ENCODE measurements around the gene MYH2. TPM values are rescaled to one million over a fixed set of nuclear protein-coding genes. Genes with fewer than 3 reads are reported as not detected.

Gene MYH2
- total RNA-seq, 1 donor from 2014 or later = not detected

DNA sequence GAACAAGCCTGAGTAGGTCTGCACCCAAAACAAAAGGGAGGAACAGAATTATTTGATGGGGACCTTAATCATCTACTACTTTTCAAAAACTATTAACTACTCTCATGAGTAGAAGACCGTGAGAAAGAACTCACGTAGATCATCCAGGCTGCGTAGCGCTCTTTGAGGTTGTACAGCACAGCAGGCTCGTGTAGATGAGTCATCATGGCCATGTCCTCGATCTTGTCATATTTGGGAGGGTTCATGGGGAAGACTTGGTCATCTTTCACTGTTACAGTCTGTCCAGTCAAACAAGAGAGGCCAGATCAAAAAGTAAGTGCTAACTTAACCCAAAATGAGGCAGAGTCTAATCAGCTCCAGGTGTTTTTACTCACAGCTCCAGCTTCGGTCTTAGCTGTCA, 33.4 kb downstream of the MYH2 start:
- Histone ChIP-seq H3K36me3 (ENCODE audit: control insufficient read depth, insufficient read depth, low read length) (no peaks in the 10 kb centered on the region), H3K27me3 (ENCODE audit: control insufficient read depth, insufficient read depth, low read length) (no peaks in the 10 kb centered on the region), H3K4me3 (ENCODE audit: low read depth, low read length) (no peak overlapping the region)
- FAIRE-seq (peak; percentile 13), DNase-seq (ENCODE audit: low read depth) (no peak)
- TF ChIP-seq, protein P1, sequence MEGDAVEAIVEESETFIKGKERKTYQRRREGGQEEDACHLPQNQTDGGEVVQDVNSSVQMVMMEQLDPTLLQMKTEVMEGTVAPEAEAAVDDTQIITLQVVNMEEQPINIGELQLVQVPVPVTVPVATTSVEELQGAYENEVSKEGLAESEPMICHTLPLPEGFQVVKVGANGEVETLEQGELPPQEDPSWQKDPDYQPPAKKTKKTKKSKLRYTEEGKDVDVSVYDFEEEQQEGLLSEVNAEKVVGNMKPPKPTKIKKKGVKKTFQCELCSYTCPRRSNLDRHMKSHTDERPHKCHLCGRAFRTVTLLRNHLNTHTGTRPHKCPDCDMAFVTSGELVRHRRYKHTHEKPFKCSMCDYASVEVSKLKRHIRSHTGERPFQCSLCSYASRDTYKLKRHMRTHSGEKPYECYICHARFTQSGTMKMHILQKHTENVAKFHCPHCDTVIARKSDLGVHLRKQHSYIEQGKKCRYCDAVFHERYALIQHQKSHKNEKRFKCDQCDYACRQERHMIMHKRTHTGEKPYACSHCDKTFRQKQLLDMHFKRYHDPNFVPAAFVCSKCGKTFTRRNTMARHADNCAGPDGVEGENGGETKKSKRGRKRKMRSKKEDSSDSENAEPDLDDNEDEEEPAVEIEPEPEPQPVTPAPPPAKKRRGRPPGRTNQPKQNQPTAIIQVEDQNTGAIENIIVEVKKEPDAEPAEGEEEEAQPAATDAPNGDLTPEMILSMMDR (IDR thresholded peaks at IDR 0.05; ENCODE audit: insufficient read depth, low read length, severe bottlenecking) = no peak

DNA sequence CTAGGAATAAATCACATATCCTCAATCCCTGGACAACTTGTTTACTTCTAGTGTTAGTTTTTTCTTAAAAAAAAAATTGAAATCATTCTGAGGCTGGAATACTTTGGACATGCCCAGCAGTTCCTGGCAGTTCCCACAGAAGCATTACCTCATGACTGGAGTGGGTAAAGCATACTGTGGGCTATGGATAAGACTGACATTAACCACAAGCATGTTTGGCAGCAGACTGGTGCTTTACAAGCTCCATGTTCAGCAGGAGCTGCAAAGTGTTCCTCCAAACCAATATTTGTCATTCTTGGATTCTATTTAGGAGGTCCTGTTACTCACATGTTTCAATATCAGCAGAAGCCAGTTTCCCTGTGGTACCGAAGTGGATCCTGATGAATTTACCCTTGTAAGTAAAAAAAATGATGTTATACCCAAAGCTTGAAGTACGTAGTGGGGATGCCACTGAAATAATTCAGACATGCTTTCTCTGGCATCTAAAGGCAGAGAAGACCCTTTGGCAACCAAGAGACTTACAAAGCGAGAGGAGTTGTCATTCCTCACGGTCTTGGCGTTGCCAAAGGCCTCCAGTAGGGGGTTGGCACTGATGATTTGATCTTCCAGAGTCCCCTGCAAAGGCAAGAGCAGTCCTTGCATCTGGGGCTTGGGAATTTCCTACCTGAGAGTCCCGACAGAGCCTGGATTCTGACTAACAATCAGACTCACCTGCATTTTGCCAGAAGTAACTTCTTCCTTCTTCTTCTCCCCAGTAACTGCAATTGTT, 36.0 kb downstream of the MYH2 start:
- no peak for DNase-seq (ENCODE audit: low read depth)
- Histone ChIP-seq H3K36me3 (ENCODE audit: control insufficient read depth, insufficient read depth, low read length) (no peaks in the 10 kb centered on the region), H3K4me3 (ENCODE audit: low read depth, low read length) (no peak overlapping the region), H3K27me3 (ENCODE audit: control insufficient read depth, insufficient read depth, low read length) (no peaks in the 10 kb centered on the region)
- FAIRE-seq = no peak
- TF ChIP-seq, protein P1 (IDR thresholded peaks at IDR 0.05; ENCODE audit: insufficient read depth, low read length, severe bottlenecking) = no peak

DNA sequence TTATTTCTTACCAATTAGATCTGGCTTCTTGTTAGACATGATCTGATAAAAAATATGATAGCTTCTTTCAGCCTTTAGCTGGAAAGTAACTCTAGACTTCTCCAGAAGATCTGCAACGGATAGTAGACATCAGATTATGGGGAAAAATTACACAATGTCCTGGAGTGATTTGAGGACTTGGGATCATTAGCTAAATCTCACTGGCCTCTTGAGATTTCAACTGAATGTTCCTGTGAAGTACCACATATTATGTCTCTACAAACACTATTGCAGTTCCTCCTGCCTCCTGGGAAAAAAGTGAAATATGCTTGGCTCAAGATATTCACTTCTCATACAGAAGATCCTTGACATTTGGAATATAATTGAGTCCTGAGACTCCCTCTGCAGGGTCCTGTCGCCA, 36.6 kb downstream of the MYH2 start:
- FAIRE-seq (no peak), DNase-seq (ENCODE audit: low read depth) (no peak)
- H3K4me3 ChIP-seq (ENCODE audit: low read depth, low read length) = no peak overlapping the region
- TF ChIP-seq, protein P1 (IDR thresholded peaks at IDR 0.05; ENCODE audit: insufficient read depth, low read length, severe bottlenecking) = no peak
- H3K27me3 ChIP-seq (ENCODE audit: control insufficient read depth, insufficient read depth, low read length) = no peaks in the 10 kb centered on the region
- no peaks in the 10 kb centered on the region for H3K36me3 ChIP-seq (ENCODE audit: control insufficient read depth, insufficient read depth, low read length)

DNA sequence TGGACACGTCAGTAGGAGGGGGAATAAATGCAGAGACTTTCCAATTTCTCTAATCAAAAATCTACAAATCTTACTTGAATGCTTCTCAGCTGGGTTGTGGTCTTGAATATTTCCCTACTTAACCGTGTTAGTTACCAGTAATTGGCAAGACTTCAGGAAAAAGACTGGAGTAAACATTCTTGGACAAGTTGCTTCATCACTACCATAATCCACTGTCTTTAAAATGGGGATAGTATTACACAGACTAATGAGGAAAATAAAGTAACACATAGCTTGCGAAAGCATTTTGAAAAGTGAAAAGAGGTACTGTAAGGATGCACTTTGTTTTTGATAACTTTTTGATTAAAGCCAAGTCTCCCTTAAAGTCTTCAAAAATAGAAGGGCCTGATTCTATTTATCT, 49.5 kb downstream of the MYH2 start:
- H3K27me3 ChIP-seq (ENCODE audit: control insufficient read depth, insufficient read depth, low read length) = no peaks in the 10 kb centered on the region
- no peak for FAIRE-seq
- no peak for DNase-seq (ENCODE audit: low read depth)
- TF ChIP-seq, protein P1 (IDR thresholded peaks at IDR 0.05; ENCODE audit: insufficient read depth, low read length, severe bottlenecking) = no peak
- no peaks in the 10 kb centered on the region for H3K36me3 ChIP-seq (ENCODE audit: control insufficient read depth, insufficient read depth, low read length)
- H3K4me3 ChIP-seq (ENCODE audit: low read depth, low read length) = no peak overlapping the region

DNA sequence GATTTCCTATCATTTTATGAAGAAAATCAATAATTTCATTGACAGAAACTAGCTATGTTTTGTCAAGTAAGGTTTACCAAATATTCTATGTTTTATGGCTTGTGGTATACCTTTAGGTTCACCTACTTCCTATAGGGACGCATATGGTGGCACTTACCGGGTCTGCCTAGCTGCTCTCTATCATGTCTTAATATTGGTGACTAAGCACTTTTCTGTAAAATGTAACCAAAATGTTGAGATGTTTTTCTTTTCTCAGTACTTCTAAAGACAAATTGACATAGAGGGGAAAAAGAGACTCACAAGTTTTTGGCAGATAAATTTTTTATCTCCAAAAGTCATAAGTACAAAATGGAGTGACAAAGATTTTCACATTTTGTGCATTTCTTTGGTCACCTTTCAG, 57.5 kb downstream of the MYH2 start:
- Histone ChIP-seq H3K4me3 (ENCODE audit: low read depth, low read length) (no peak overlapping the region), H3K36me3 (ENCODE audit: control insufficient read depth, insufficient read depth, low read length) (no peaks in the 10 kb centered on the region), H3K27me3 (ENCODE audit: control insufficient read depth, insufficient read depth, low read length) (no peaks in the 10 kb centered on the region)
- TF ChIP-seq, protein P1 (IDR thresholded peaks at IDR 0.05; ENCODE audit: insufficient read depth, low read length, severe bottlenecking) = no peak
- DNase-seq (ENCODE audit: low read depth) (no peak), FAIRE-seq (no peak)

DNA sequence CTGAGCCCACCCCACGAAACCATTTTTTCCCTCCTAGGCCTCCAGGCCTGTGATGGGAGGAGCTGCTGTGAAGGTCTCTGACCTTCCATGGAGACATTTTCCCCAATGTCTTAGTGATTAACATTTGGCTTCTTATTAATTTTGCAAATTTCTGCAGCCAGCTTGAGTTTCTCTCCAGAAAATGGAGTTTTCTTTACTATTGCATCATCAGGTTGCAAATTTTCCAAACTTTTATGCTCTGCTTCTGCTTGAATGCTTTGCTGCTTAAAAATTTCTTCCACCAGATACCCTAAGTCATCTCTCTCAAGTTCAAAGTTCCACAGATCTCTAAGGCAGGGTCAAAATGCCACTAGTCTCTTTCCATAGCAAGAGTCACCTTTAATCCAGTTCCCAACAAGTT, 67.2 kb downstream of the MYH2 start:
- FAIRE-seq = no peak
- no peak for DNase-seq (ENCODE audit: low read depth)
- Histone ChIP-seq H3K27me3 (ENCODE audit: control insufficient read depth, insufficient read depth, low read length) (no peaks in the 10 kb centered on the region), H3K4me3 (ENCODE audit: low read depth, low read length) (no peak overlapping the region), H3K36me3 (ENCODE audit: control insufficient read depth, insufficient read depth, low read length) (no peaks in the 10 kb centered on the region)
- TF ChIP-seq, protein P1 (IDR thresholded peaks at IDR 0.05; ENCODE audit: insufficient read depth, low read length, severe bottlenecking) = no peak
